ENCODE measurements around the gene GRAMD2A.

GRAMD2A gene

GRCh38 chr15:72167445-72167844 lies 30.1 kb downstream of the GRAMD2A start:
- TF ChIP-seq ZNF274 (IDR thresholded peaks at IDR 0.05; ENCODE audit: low read depth, low read length), result no peak
- no peak for TF ChIP-seq SUZ12 (IDR thresholded peaks at IDR 0.05; ENCODE audit: extremely low read depth, insufficient read depth, insufficient read length)
- TF ChIP-seq YY1 (IDR thresholded peaks at IDR 0.05; ENCODE audit: insufficient read depth, insufficient read length), result no peak
- H3K4me1 ChIP-seq (ENCODE audit: insufficient read depth, insufficient read length), result peaks cover 17% of the 10 kb centered on the region
- H3K4me3 ChIP-seq (ENCODE audit: insufficient read length, low read depth), result no peak overlapping the region
- H3K36me3 ChIP-seq (ENCODE audit: insufficient read depth, insufficient read length, low read length), result no peaks in the 10 kb centered on the region
- no peaks in the 10 kb centered on the region for H3K9me3 ChIP-seq (ENCODE audit: insufficient read depth, low read length)
- no peak for DNase-seq (ENCODE audit: low read depth, low spot score)
- no peak overlapping the region for H3K9ac ChIP-seq (ENCODE audit: insufficient read length, low read depth)
- no peaks in the 10 kb centered on the region for H3K27me3 ChIP-seq (ENCODE audit: insufficient read depth, insufficient read length)

GRCh38 chr15:72166716-72167417 lies 30.7 kb downstream of the GRAMD2A start:
- H3K27me3 ChIP-seq (ENCODE audit: insufficient read depth, insufficient read length), result no peaks in the 10 kb centered on the region
- DNase-seq (ENCODE audit: low read depth, low spot score), result no peak
- H3K9me3 ChIP-seq (ENCODE audit: insufficient read depth, low read length), result no peaks in the 10 kb centered on the region
- TF ChIP-seq ZNF274 (IDR thresholded peaks at IDR 0.05; ENCODE audit: low read depth, low read length) (no peak), SUZ12 (IDR thresholded peaks at IDR 0.05; ENCODE audit: extremely low read depth, insufficient read depth, insufficient read length) (no peak), YY1 (IDR thresholded peaks at IDR 0.05; ENCODE audit: insufficient read depth, insufficient read length) (no peak)
- H3K4me3 ChIP-seq (ENCODE audit: insufficient read length, low read depth), result no peak overlapping the region
- peaks cover 17% of the 10 kb centered on the region for H3K4me1 ChIP-seq (ENCODE audit: insufficient read depth, insufficient read length)
- H3K36me3 ChIP-seq (ENCODE audit: insufficient read depth, insufficient read length, low read length), result no peaks in the 10 kb centered on the region
- H3K9ac ChIP-seq (ENCODE audit: insufficient read length, low read depth), result no peak overlapping the region

- no peak for TF ChIP-seq YY1 (IDR thresholded peaks at IDR 0.05; ENCODE audit: insufficient read depth, insufficient read length)
- TF ChIP-seq ZNF274 (IDR thresholded peaks at IDR 0.05; ENCODE audit: low read depth, low read length), result no peak
- TF ChIP-seq SUZ12 (IDR thresholded peaks at IDR 0.05; ENCODE audit: extremely low read depth, insufficient read depth, insufficient read length), result no peak
- peaks cover 9% of the 10 kb centered on the region for H3K4me1 ChIP-seq (ENCODE audit: insufficient read depth, insufficient read length)
- no peak overlapping the region for H3K9ac ChIP-seq (ENCODE audit: insufficient read length, low read depth)
- no peaks in the 10 kb centered on the region for H3K36me3 ChIP-seq (ENCODE audit: insufficient read depth, insufficient read length, low read length)
- no peaks in the 10 kb centered on the region for H3K9me3 ChIP-seq (ENCODE audit: insufficient read depth, low read length)
- no peak for DNase-seq (ENCODE audit: low read depth, low spot score)
- H3K4me3 ChIP-seq (ENCODE audit: insufficient read length, low read depth), result no peak overlapping the region
- no peaks in the 10 kb centered on the region for H3K27me3 ChIP-seq (ENCODE audit: insufficient read depth, insufficient read length)
Observed at GRCh38 chr15:72163719-72164118, 33.9 kb downstream of the GRAMD2A start.

- Histone ChIP-seq H3K4me3 (ENCODE audit: insufficient read length, low read depth) (no peak overlapping the region), H3K9me3 (ENCODE audit: insufficient read depth, low read length) (no peaks in the 10 kb centered on the region), H3K27me3 (ENCODE audit: insufficient read depth, insufficient read length) (no peaks in the 10 kb centered on the region), H3K9ac (ENCODE audit: insufficient read length, low read depth) (no peak overlapping the region), H3K4me1 (ENCODE audit: insufficient read depth, insufficient read length) (peaks cover 3% of the 10 kb centered on the region), H3K36me3 (ENCODE audit: insufficient read depth, insufficient read length, low read length) (no peaks in the 10 kb centered on the region)
- DNase-seq (ENCODE audit: low read depth, low spot score), result no peak
- TF ChIP-seq SUZ12 (IDR thresholded peaks at IDR 0.05; ENCODE audit: extremely low read depth, insufficient read depth, insufficient read length) (no peak), YY1 (IDR thresholded peaks at IDR 0.05; ENCODE audit: insufficient read depth, insufficient read length) (no peak), ZNF274 (IDR thresholded peaks at IDR 0.05; ENCODE audit: low read depth, low read length) (no peak)
Observed at GRCh38 chr15:72162569-72162968, 35.0 kb downstream of the GRAMD2A start.

GRCh38 chr15:72161361-72162132 lies 36.0 kb downstream of the GRAMD2A start:
- DNase-seq (ENCODE audit: low read depth, low spot score), result no peak
- Histone ChIP-seq H3K9me3 (ENCODE audit: insufficient read depth, low read length) (no peaks in the 10 kb centered on the region), H3K36me3 (ENCODE audit: insufficient read depth, insufficient read length, low read length) (no peaks in the 10 kb centered on the region), H3K9ac (ENCODE audit: insufficient read length, low read depth) (no peak overlapping the region), H3K27me3 (ENCODE audit: insufficient read depth, insufficient read length) (no peaks in the 10 kb centered on the region), H3K4me3 (ENCODE audit: insufficient read length, low read depth) (no peak overlapping the region), H3K4me1 (ENCODE audit: insufficient read depth, insufficient read length) (peaks cover 3% of the 10 kb centered on the region)
- TF ChIP-seq ZNF274 (IDR thresholded peaks at IDR 0.05; ENCODE audit: low read depth, low read length), result no peak

GRCh38 chr15:72160696-72161245 lies 36.8 kb downstream of the GRAMD2A start:
- Histone ChIP-seq H3K9me3 (ENCODE audit: insufficient read depth, low read length) (no peaks in the 10 kb centered on the region), H3K4me3 (ENCODE audit: insufficient read length, low read depth) (no peak overlapping the region), H3K27me3 (ENCODE audit: insufficient read depth, insufficient read length) (no peaks in the 10 kb centered on the region), H3K9ac (ENCODE audit: insufficient read length, low read depth) (no peak overlapping the region), H3K36me3 (ENCODE audit: insufficient read depth, insufficient read length, low read length) (no peaks in the 10 kb centered on the region), H3K4me1 (ENCODE audit: insufficient read depth, insufficient read length) (peaks cover 3% of the 10 kb centered on the region)
- DNase-seq (ENCODE audit: low read depth, low spot score), result no peak
- TF ChIP-seq ZNF274 (IDR thresholded peaks at IDR 0.05; ENCODE audit: low read depth, low read length), result no peak
- TF ChIP-seq YY1 (IDR thresholded peaks at IDR 0.05; ENCODE audit: insufficient read depth, insufficient read length), result no peak
- TF ChIP-seq SUZ12 (IDR thresholded peaks at IDR 0.05; ENCODE audit: extremely low read depth, insufficient read depth, insufficient read length), result no peak

GRCh38 chr15:72156928-72157327 lies 40.7 kb downstream of the GRAMD2A start:
- no peak overlapping the region for H3K4me3 ChIP-seq (ENCODE audit: insufficient read length, low read depth)
- no peak for DNase-seq (ENCODE audit: low read depth, low spot score)
- H3K27me3 ChIP-seq (ENCODE audit: insufficient read depth, insufficient read length), result no peaks in the 10 kb centered on the region
- no peak overlapping the region for H3K9ac ChIP-seq (ENCODE audit: insufficient read length, low read depth)
- H3K4me1 ChIP-seq (ENCODE audit: insufficient read depth, insufficient read length), result peaks cover 3% of the 10 kb centered on the region
- H3K9me3 ChIP-seq (ENCODE audit: insufficient read depth, low read length), result no peaks in the 10 kb centered on the region
- no peak for TF ChIP-seq SUZ12 (IDR thresholded peaks at IDR 0.05; ENCODE audit: extremely low read depth, insufficient read depth, insufficient read length)
- TF ChIP-seq ZNF274 (IDR thresholded peaks at IDR 0.05; ENCODE audit: low read depth, low read length), result no peak
- no peak for TF ChIP-seq YY1 (IDR thresholded peaks at IDR 0.05; ENCODE audit: insufficient read depth, insufficient read length)
- no peaks in the 10 kb centered on the region for H3K36me3 ChIP-seq (ENCODE audit: insufficient read depth, insufficient read length, low read length)

All from NT2/D1 (cell line).